Smooth muscle cell (in vitro differentiated cells): ENCODE measurements around the gene NRG2. TPM values are rescaled to one million over a fixed set of nuclear protein-coding genes. Genes with fewer than 3 reads are reported as not detected.

Experiments
- DNase-seq: peaks from one replicate; lab custom pipeline; 2025; ENCODE audit not compliant: unreplicated experiment; lab: John Stamatoyannopoulos, UW
- H2AFZ ChIP-seq: fragments of 200-600 bp; sonication (generic); 2 replicates; pipeline ENCODE4 v1.6.0; 2016; ENCODE audit warnings: antibody characterized with exemption, low read depth, mild to moderate bottlenecking
- H3F3A ChIP-seq: fragments of 200-600 bp; sonication (generic); 2 replicates; pipeline ENCODE4 v1.6.0; 2017; ENCODE audit warnings: antibody characterized with exemption, low read depth
- H3K27ac ChIP-seq: fragments of 200-600 bp; sonication (generic); 2 replicates; pipeline ENCODE4 v1.5.1; 2016; ENCODE audit warnings: low read depth, mild to moderate bottlenecking
- H3K27me3 ChIP-seq: fragments of 200-600 bp; sonication (generic); 2 replicates; pipeline ENCODE4 v1.6.1; 2016; ENCODE audit warnings: low read depth, mild to moderate bottlenecking
- H3K36me3 ChIP-seq: fragments of 200-600 bp; sonication (generic); 2 replicates; pipeline ENCODE4 v1.5.1; 2016; ENCODE audit warnings: low read depth
- H3K4me1 ChIP-seq: fragments of 200-600 bp; sonication (generic); 2 replicates; pipeline ENCODE4 v1.5.1; 2016; ENCODE audit warnings: low read depth
- H3K4me2 ChIP-seq: fragments of 200-600 bp; sonication (generic); 2 replicates; pipeline ENCODE4 v1.6.0; 2016; ENCODE audit warnings: mild to moderate bottlenecking
- H3K4me3 ChIP-seq: fragments of 200-600 bp; sonication (generic); 2 replicates; pipeline ENCODE4 v1.5.1; 2016; ENCODE audit warnings: mild to moderate bottlenecking
- H3K79me2 ChIP-seq: fragments of 200-600 bp; sonication (generic); 2 replicates; pipeline ENCODE4 v1.6.0; 2016; ENCODE audit warnings: low read depth, mild to moderate bottlenecking
- H3K9ac ChIP-seq: fragments of 200-600 bp; sonication (generic); 2 replicates; pipeline ENCODE4 v1.6.0; 2016; ENCODE audit warnings: low read depth
- H3K9me3 ChIP-seq: fragments of 200-600 bp; sonication (generic); replicated peaks from 2 replicates; pipeline ENCODE4 v1.5.1; 2016; ENCODE audit warnings: low read depth
- H4K20me1 ChIP-seq: fragments of 200-600 bp; sonication (generic); 2 replicates; pipeline ENCODE4 v1.6.0; 2016; ENCODE audit warnings: low read depth
- CTCF ChIP-seq: fragments of 200-600 bp; sonication (generic); IDR thresholded peaks from 2 replicates; pipeline ENCODE4 v1.5.1; 2017; ENCODE audit warnings: borderline replicate concordance, mild to moderate bottlenecking, antibody characterized with exemption; ENCODE audit not compliant: insufficient read depth, poor library complexity, severe bottlenecking
- WGBS: methylation state at CpG from one replicate; pipeline ENCODE4 v1.1.7; 2016; ENCODE audit warnings: low lambda C conversion rate; 5-methylcytosine and 5-hydroxymethylcytosine counted together
- polyA plus RNA-seq: library from polyadenylated mRNA; unstranded; fragments of >200 nt; fragmentation: Nextera tagmentation; extraction: Ambion mirVana; gene quantifications from 2 replicates; pipeline ENCODE4 v1.2.1, GENCODE V29; 2016
- total RNA-seq: library from RNA; depleted of rRNA; stranded (reverse); fragments of >200 nt; gene quantifications from 2 replicates; pipeline ENCODE4 v1.2.3, GENCODE V29; 2014

Gene NRG2
- total and polyA plus RNA-seq, 2 experiments from 2014 or later, result 0.09 to 0.25 TPM

GRCh38 chr5:140004174-140004573 is 38.9 kb downstream of the NRG2 start:
- Histone ChIP-seq H3K36me3 (no peaks in the 10 kb centered on the region), H3K79me2 (no peaks in the 10 kb centered on the region), H3K4me2 (no peak overlapping the region), H3K4me3 (no peak overlapping the region), H3K27ac (no peak overlapping the region), H3K27me3 (peaks cover 82% of the 10 kb centered on the region), H2AFZ (no peak overlapping the region), H3F3A (no peaks in the 10 kb centered on the region), H3K9me3 (no peaks in the 10 kb centered on the region), H3K9ac (no peak overlapping the region), H3K4me1 (no peaks in the 10 kb centered on the region), H4K20me1 (no peaks in the 10 kb centered on the region)
- no peak for DNase-seq
- WGBS, result 84% methylated on average over 2 of the region's 2 CpGs
- TF ChIP-seq CTCF, result no peak

- Histone ChIP-seq H4K20me1 (no peaks in the 10 kb centered on the region), H2AFZ (no peak overlapping the region), H3K4me2 (no peak overlapping the region), H3K79me2 (no peaks in the 10 kb centered on the region), H3K4me1 (no peaks in the 10 kb centered on the region), H3K36me3 (no peaks in the 10 kb centered on the region), H3K9me3 (no peaks in the 10 kb centered on the region), H3F3A (no peaks in the 10 kb centered on the region), H3K4me3 (no peak overlapping the region), H3K27ac (no peak overlapping the region), H3K9ac (no peak overlapping the region), H3K27me3 (peaks cover 79% of the 10 kb centered on the region)
- TF ChIP-seq CTCF, result no peak
- DNase-seq, result no peak
- 74% methylated on average over 1 of the region's 1 CpG for WGBS
These were observed 39.6 kb downstream of the NRG2 start for GRCh38 chr5:140003519-140003918.

GRCh38 chr5:140000332-140000731 is 42.8 kb downstream of the NRG2 start:
- no peak for TF ChIP-seq CTCF
- no peaks in the 10 kb centered on the region for H3K36me3 ChIP-seq
- H3K4me3 ChIP-seq, result no peak overlapping the region
- no peak overlapping the region for H3K4me2 ChIP-seq
- H3K9ac ChIP-seq, result no peak overlapping the region
- DNase-seq, result no peak
- peaks cover 52% of the 10 kb centered on the region for H3K27me3 ChIP-seq
- no peaks in the 10 kb centered on the region for H4K20me1 ChIP-seq
- 87% methylated on average over 10 of the region's 10 CpGs for WGBS
- no peaks in the 10 kb centered on the region for H3K9me3 ChIP-seq
- H3F3A ChIP-seq, result no peaks in the 10 kb centered on the region
- H3K4me1 ChIP-seq, result no peaks in the 10 kb centered on the region
- H3K79me2 ChIP-seq, result no peaks in the 10 kb centered on the region
- no peak overlapping the region for H3K27ac ChIP-seq
- no peak overlapping the region for H2AFZ ChIP-seq

- H3K36me3 ChIP-seq, result no peaks in the 10 kb centered on the region
- H3K27ac ChIP-seq, result no peak overlapping the region
- TF ChIP-seq CTCF, result no peak
- H3K4me2 ChIP-seq, result no peak overlapping the region
- peaks cover 48% of the 10 kb centered on the region for H3K27me3 ChIP-seq
- no peak for DNase-seq
- no peaks in the 10 kb centered on the region for H4K20me1 ChIP-seq
- H3K79me2 ChIP-seq, result no peaks in the 10 kb centered on the region
- H3F3A ChIP-seq, result no peaks in the 10 kb centered on the region
- 68% methylated on average over 3 of the region's 3 CpGs for WGBS
- no peaks in the 10 kb centered on the region for H3K4me1 ChIP-seq
- no peaks in the 10 kb centered on the region for H3K9me3 ChIP-seq
- H3K4me3 ChIP-seq, result no peak overlapping the region
- no peak overlapping the region for H2AFZ ChIP-seq
- no peak overlapping the region for H3K9ac ChIP-seq
These were observed 44.3 kb downstream of the NRG2 start for GRCh38 chr5:139998837-139999236.
